HG03439 (cell line): ENCODE results near the gene RNASEH2A.
A peak's percentile ranks its signal among the peaks of the same experiment; 100 is the strongest.

Experiments used
- ATAC-seq: cut with Tn5 transposase; IDR thresholded peaks from one replicate; pipeline ENCODE4 v1.9.1; 2021; ENCODE audit warnings: mild to moderate bottlenecking, moderate library complexity; ENCODE audit not compliant: unreplicated experiment

Gene RNASEH2A

GRCh38 chr19:12806242-12807081 lies at the start of gene RNASEH2A:
RNASEH2A (plus strand) TSS chr19:12806584; CDS start chr19:12806674, 90 bp downstream.
- ATAC-seq = peak; percentile 64

DNA sequence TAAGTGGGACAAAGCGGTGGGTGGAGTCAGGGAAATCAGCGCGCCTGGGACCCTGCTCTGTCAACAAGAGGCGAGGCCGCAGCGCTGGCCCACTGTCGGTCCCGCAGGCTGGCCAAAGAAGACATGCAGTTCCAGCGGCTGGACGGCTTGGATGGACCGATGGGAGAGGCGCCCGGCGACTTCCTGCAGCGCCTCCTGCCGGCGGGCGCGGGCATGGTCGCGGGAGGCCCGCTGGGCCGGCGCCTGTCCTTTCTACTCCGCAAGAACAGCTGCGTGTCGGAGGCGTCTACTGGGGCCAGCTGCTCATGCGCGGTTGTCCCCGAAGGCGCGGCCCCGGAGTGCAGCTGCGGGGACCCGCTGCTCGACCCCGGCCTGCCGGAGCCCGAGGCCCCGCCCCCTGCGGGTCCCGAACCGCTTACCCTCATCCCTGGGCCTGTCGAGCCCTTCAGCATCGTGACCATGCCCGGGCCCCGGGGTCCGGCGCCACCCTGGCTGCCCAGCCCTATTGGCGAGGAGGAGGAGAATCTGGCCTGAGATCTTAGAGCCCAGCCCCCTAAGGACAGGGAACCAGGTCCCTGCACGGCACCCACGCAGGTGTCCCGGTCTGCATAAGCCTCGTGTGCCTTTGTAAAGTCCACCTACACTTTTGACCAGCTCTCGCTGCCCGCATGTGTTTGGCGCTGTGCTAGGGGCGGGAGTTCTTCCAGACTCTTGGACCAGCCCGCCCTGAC lies 48.7 kb upstream of the RNASEH2A start:
- ATAC-seq = no peak

DNA sequence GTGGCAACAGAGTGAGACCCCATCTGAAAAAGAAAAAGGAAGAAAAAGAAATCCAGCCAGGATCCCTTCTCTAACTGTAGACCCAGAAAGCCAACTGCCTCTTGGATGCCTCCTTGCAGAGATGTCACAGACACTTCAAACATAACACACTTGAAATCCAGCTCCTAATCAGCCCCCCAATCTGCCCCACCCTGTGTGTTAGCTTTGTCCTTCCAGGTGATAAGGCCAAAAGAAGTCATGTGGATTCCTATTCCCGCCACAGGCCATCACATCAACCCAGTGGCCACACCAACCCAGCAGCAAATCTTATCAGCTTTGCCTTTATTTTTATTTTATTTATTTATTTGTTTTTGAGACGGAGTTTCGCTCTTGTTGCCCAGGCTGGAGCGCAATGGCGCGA lies 46.7 kb upstream of the RNASEH2A start:
- no peak for ATAC-seq

DNA sequence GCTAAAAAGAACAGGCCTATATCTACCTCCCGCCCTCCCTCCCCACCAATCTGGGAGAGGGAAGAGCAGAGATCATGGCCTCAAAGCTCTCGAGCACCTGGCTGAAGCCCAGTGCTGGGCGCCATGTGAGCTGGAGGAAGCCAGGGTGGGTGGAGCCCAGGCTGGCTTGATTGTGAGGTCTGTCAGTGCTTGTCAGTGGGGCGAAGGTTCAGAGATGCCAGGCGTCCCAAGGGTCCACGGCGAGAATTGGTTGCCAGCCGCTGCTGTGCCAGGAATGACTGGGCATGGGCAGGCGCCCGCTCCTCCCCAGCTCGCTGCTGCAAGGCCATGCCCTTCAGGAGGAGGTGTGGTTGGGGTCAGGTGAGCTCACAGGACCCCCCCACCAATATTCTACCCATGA lies 43.3 kb upstream of the RNASEH2A start:
- ATAC-seq = no peak

GRCh38 chr19:12764698-12765097 lies 41.7 kb upstream of the RNASEH2A start:
- no peak for ATAC-seq

DNA sequence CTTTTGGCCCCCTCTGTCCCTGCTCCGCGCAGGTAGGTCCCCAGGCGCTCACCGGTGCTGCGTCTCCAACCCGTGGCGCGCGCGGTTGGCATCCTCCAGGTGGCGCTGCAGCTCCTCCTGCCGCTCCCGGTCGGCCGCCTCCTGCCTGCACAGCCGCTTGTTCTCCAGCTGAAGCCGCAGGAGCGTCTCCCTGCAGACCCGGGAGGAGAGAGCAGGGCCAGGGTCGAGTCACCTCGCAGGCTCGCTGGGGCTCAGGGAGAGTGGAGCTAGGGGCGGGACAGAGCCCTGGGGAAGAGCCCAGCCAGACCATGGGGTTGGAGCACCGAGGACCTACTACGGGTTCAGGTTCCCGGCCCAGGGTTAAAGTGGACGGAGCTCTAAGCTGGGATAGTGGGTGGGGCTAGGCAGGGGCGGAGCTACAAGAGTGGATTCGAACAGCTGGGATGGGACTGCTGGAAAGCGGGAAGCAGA lies 40.3 kb upstream of the RNASEH2A start:
- no peak for ATAC-seq

- ATAC-seq = no peak
These were observed 39.2 kb upstream of the RNASEH2A start for GRCh38 chr19:12767150-12767549.

DNA sequence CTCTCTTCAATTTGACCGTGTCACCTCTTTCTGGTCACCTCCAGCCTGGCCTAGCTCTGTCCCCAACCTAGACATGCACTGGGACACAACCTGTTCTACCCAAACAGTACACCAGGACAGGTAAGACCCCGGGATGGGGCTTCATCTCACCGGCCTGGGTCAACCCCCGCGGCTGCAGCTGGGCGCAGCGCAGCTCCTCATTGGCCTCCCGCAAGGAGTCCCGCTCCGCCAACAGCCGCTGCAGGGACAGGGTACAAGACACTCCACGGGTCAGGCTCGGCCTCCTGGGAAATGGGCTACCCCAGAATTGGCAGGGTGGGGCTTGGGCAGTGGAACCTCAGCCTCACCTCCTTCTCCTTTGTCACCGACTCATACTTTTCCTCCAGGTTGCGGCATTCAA lies 38.7 kb upstream of the RNASEH2A start:
- no peak for ATAC-seq

GRCh38 chr19:12769689-12770088 lies 36.7 kb upstream of the RNASEH2A start:
- ATAC-seq = no peak

GRCh38 chr19:12770922-12771321 lies 35.5 kb upstream of the RNASEH2A start:
- no peak for ATAC-seq

GRCh38 chr19:12772323-12772722 lies 34.1 kb upstream of the RNASEH2A start:
- no peak for ATAC-seq

GRCh38 chr19:12773571-12773970 lies 32.8 kb upstream of the RNASEH2A start:
- ATAC-seq = no peak

DNA sequence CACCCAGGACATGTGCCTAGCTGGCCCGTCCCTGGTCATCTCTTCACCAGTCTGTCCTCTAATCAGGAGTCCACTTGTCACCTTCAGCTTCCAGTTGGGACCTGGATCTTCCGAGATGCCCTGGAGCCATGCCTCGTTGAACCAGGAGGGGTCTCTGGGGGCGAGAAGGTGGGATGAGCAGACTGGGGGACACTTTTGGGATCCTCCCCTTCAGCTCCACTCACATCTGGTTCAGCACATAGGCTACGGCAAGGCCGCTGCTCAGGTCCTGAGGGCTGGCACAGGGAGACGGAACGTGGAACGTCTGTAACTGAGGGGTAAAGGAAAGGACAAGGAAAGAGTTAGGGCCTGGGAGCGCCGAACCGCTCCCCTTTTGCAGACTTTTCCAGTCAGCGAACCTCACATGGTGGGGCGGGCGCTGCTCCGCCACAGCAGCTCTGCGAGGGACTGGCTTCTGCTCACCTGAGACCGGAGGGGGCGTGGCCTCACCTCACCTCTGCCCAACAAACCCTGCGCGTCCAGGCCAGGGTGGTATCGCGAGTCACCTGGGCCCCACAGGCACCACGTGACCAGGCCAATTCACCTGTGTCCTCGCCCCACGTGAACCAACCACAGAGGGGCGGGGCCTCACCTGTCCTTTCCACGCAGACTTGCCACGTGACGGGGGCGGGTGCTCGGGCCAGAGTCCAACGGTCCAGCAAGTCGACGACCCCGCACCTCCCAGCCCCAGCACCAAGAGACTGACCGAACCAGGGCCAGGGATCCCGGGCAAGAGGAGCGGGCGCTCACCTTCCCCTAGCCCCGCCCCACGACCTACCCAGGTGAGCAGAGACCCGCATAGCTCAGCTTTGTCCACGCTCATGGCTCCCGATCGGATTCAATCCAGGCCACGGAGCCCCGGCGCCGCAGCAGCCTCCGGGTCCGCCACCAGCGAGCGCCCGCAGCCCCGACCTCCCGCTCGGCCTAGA lies 31.5 kb upstream of the RNASEH2A start, which contains the start of gene HOOK2:
Gene HOOK2, minus strand, starts transcription at position 965 of the 968 bp plus-strand sequence. Its CDS starts 103 bp downstream, at position 862.
- ATAC-seq = no peak

GRCh38 chr19:12777217-12778016 lies 29.0 kb upstream of the RNASEH2A start:
- no peak for ATAC-seq

DNA sequence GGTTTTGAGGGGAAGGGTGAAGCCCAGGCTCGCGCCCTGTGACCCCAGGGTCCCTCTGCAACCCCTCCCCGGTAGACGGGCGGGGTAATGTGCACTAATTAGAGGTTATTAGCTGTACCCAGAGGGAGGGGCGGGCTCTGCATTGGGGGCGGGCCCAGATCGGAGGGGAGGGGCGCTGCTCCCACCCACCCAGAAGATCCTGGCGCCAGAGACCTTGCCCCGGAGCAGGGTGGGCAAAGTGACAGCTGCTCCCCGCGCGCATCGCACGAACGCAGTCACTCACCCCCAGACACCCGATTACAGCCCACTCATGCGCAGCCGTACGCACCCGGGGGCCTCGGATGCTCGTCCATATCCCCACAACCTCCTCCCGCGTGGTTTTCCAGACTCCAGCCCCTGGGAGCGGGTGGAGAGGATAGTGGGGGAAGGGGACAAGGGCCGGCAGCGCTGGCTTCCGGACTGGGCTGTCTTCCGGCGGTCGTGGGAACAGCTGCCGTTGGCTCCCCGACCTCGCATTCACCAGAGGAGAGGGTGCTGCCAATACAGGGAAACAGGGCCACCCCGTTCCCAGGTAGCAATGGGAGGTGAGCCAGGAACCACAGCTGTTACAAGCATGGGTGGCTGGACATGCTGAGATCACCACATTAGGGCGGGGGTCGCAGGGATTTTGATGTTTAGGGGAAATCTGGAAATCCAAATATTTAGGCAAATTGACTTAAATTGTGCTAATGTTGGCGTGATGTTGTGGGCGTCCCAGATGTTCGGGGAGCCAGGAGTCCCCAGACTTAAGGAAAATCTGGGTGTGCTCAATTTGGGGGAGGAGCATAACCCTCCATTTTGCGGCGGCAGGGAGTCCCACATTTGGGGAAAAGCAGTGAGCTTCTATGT lies 28.1 kb upstream of the RNASEH2A start:
- no peak for ATAC-seq

DNA sequence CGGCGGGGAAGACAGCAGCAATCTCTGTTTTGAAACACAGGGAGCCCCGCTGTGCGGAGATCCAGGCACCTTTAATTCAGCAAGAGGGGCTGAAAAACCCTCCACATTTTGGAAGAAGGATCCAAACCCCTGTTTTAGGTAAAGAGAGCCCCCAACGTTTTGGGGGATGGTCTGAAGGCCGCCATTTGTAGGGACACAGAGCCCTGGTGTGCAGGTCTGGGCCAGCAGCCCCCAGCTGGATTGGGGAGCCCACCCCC lies 27.6 kb upstream of the RNASEH2A start:
- no peak for ATAC-seq

- ATAC-seq = no peak
These were observed 27.0 kb upstream of the RNASEH2A start for GRCh38 chr19:12779162-12779993.

GRCh38 chr19:12782174-12782423 lies 24.3 kb upstream of the RNASEH2A start:
- ATAC-seq = no peak
